Keratinocyte (primary cell): ENCODE measurements around the gene HAT1. TPM values are rescaled to one million over a fixed set of nuclear protein-coding genes. Genes with fewer than 3 reads are reported as not detected.

Experiments
- DNase-seq: peaks from one replicate; pipeline ENCODE4 v3.0.0-alpha.2; 2011; ENCODE audit warnings: low read depth, missing footprints, low spot score
- FAIRE-seq: peaks from 2 replicates; lab custom pipeline; 2011; peaks lifted over from hg19 to GRCh38; lab: Jason Lieb, UNC
- H2AFZ ChIP-seq: 2 replicates; pipeline ENCODE4 v1.6.0; 2012; ENCODE audit warnings: low read length, control low read depth, inconsistent platforms; ENCODE audit not compliant: control insufficient read depth
- H3K27ac ChIP-seq: 2 replicates; pipeline ENCODE4 v1.5.1; 2011; ENCODE audit warnings: low read length; ENCODE audit not compliant: control insufficient read depth, insufficient read depth
- H3K27me3 ChIP-seq: 3 replicates; pipeline ENCODE4 v1.6.0; 2011; ENCODE audit warnings: low read length; ENCODE audit not compliant: control insufficient read depth, insufficient read depth; ENCODE audit errors: extremely low read depth
- H3K36me3 ChIP-seq, 2 experiments: 2 replicates in 1 of 2; 3 replicates in 1 of 2; pipeline ENCODE4 v1.5.1; 2011; ENCODE audit warnings: low read length in 2 of 2, mild to moderate bottlenecking in 1 of 2; ENCODE audit not compliant: control insufficient read depth in 2 of 2, insufficient read depth in 2 of 2; ENCODE audit errors: extremely low read depth in 1 of 2
- H3K4me1 ChIP-seq: 3 replicates; pipeline ENCODE4 v1.5.1; 2011; ENCODE audit warnings: low read length; ENCODE audit not compliant: control insufficient read depth, insufficient read depth; ENCODE audit errors: extremely low read depth
- H3K4me2 ChIP-seq: 3 replicates; pipeline ENCODE4 v1.6.0; 2011; ENCODE audit warnings: low read depth, low read length; ENCODE audit not compliant: control insufficient read depth, insufficient read depth; ENCODE audit errors: extremely low read depth
- H3K4me3 ChIP-seq, 3 experiments: fragments of 200-600 bp in 1 of 3; sonication (generic) in 1 of 3; 2 replicates in 2 of 3; 3 replicates in 1 of 3; pipeline ENCODE4 v1.5.1; 2011 to 2016; ENCODE audit warnings: low read length in 3 of 3, mild to moderate bottlenecking in 3 of 3, control low read depth in 2 of 3, inconsistent platforms in 1 of 3, low read depth in 1 of 3, mixed read lengths in 1 of 3, mixed run types in 1 of 3, moderate library complexity in 1 of 3; ENCODE audit not compliant: control insufficient read depth in 2 of 3, insufficient read depth in 2 of 3; ENCODE audit errors: extremely low read depth in 1 of 3
- H3K79me2 ChIP-seq: 2 replicates; pipeline ENCODE4 v1.6.0; 2012; ENCODE audit warnings: low read length; ENCODE audit not compliant: control insufficient read depth, insufficient read depth
- H3K9ac ChIP-seq: 3 replicates; pipeline ENCODE4 v1.6.0; 2011; ENCODE audit warnings: low read length; ENCODE audit not compliant: control insufficient read depth, insufficient read depth; ENCODE audit errors: extremely low read depth
- H3K9me1 ChIP-seq: 3 replicates; pipeline ENCODE4 v1.6.0; 2011; ENCODE audit warnings: low read length; ENCODE audit not compliant: control insufficient read depth, insufficient read depth; ENCODE audit errors: extremely low read depth
- H3K9me3 ChIP-seq: 2 replicates; pipeline ENCODE4 v1.5.1; 2012; ENCODE audit warnings: low read depth, low read length; ENCODE audit not compliant: control insufficient read depth
- H4K20me1 ChIP-seq: 3 replicates; pipeline ENCODE4 v1.6.0; 2011; ENCODE audit warnings: low read length; ENCODE audit not compliant: control insufficient read depth, insufficient read depth; ENCODE audit errors: extremely low read depth
- EZH2 ChIP-seq: IDR thresholded peaks from one replicate; pipeline ENCODE4 v1.6.1; 2012; ENCODE audit warnings: inconsistent platforms, mild to moderate bottlenecking, low read length, moderate library complexity
- dilution Hi-C: fragments of 300-500 bp; cut with MboI; formaldehyde crosslinking; loops from one replicate; pipeline ENCODE4 v1.7.0; 2020; ENCODE audit warnings: low sequenced_read_pairs; ENCODE audit not compliant: extremely low pct_ligation_motif_present
- polyA plus RNA-seq, 5 experiments: library from polyadenylated mRNA; depleted of rRNA in 3 of 5; stranded (reverse) in 3 of 5; stranded (forward) in 1 of 5; unstranded in 1 of 5; fragments of >200 nt; gene quantifications; 1 replicate in 1 of 5; 2 replicates in 3 of 5; 3 replicates in 1 of 5; pipeline versions ENCODE4 v1.2.1 to v1.2.3, GENCODE V29; 2011 to 2012; ENCODE audit warnings: missing spikeins in 2 of 5, low read depth in 1 of 5, low replicate concordance in 1 of 5
- TF ChIP-seq, protein P1 (sequence below), 3 experiments: IDR thresholded peaks in 1 of 3; conservative IDR thresholded peaks in 1 of 3; optimal IDR thresholded peaks in 1 of 3; 2 replicates in 2 of 3; 3 replicates in 1 of 3; pipeline versions ENCODE3 to v1.5.1; 2011; ENCODE audit warnings: low read length in 3 of 3, mild to moderate bottlenecking in 3 of 3, moderate library complexity in 2 of 3, control low read depth in 1 of 3, inconsistent platforms in 1 of 3; ENCODE audit not compliant: insufficient read depth in 2 of 3; ENCODE audit errors: extremely low read depth in 1 of 3

HAT1 gene
- polyA plus RNA-seq, 1 donor (not counting 4 experiments of a cell fraction or from before 2014, with no cell fraction given): 91.2 TPM

DNA sequence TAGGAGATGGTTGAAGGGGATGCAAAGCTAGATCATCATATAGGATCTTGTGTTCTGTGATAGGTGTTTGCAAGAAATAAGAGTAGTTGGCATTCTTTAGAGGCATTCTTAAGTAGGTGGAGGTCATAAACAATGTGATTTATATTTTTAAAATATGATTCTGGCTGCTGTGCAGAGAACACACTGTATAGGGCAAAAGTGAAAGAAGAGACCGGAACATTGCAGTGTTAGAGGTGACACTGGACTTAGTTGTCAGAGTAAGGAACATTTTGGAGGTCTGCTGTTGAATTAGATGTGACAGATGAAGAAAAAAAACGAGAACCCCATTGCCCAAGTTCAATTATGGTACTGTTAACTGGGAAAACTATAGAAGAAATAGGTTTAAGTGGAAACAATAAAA is 37.7 kb downstream of the HAT1 start:
- Histone ChIP-seq H3K9me3 (no peaks in the 10 kb centered on the region), H3K4me3 (no peak overlapping the region), H3K27me3 (no peaks in the 10 kb centered on the region), H2AFZ (no peak overlapping the region), H3K79me2 (peaks cover 3% of the 10 kb centered on the region), H4K20me1 (no peaks in the 10 kb centered on the region), H3K36me3 (peaks cover 1 to 6% of the 10 kb centered on the region in 2 experiments), H3K4me2 (no peak overlapping the region), H3K9ac (no peak overlapping the region), H3K9me1 (no peaks in the 10 kb centered on the region), H3K4me1 (peaks cover under 1% of the 10 kb centered on the region), H3K27ac (no peak overlapping the region)
- no peak for TF ChIP-seq EZH2
- TF ChIP-seq, protein P1, sequence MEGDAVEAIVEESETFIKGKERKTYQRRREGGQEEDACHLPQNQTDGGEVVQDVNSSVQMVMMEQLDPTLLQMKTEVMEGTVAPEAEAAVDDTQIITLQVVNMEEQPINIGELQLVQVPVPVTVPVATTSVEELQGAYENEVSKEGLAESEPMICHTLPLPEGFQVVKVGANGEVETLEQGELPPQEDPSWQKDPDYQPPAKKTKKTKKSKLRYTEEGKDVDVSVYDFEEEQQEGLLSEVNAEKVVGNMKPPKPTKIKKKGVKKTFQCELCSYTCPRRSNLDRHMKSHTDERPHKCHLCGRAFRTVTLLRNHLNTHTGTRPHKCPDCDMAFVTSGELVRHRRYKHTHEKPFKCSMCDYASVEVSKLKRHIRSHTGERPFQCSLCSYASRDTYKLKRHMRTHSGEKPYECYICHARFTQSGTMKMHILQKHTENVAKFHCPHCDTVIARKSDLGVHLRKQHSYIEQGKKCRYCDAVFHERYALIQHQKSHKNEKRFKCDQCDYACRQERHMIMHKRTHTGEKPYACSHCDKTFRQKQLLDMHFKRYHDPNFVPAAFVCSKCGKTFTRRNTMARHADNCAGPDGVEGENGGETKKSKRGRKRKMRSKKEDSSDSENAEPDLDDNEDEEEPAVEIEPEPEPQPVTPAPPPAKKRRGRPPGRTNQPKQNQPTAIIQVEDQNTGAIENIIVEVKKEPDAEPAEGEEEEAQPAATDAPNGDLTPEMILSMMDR (optimal IDR thresholded peaks at IDR 0.05 in 1 of 3, IDR thresholded peaks at IDR 0.05 in 1 of 3, conservative IDR thresholded peaks at IDR 0.05 in 1 of 3; ENCODE audit: extremely low read depth in 1 of 3, insufficient read depth in 2 of 3, low read length in 3 of 3): no peak
- dilution Hi-C loops: no loop called here
- no peak for DNase-seq
- FAIRE-seq: no peak

DNA sequence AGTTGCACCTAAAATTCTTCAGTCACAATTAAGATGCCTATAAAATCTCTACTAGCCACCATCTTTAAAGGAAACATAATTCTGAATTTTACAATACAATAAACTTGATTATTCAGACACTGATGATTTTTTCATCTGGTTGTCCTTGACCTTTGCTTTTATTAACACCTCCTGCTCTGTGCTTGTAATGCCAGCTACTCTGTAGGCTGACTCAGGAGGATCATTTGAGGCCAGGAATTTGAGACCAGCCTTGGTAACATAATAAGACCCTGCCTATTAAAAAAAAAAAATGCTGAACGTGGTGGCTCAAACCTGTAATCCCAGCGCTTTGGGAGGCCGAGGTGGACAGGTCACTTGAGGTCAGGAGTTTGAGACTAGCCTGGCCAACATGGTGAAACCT is 38.3 kb downstream of the HAT1 start:
- Histone ChIP-seq H3K9ac (no peak overlapping the region), H3K4me1 (no peaks in the 10 kb centered on the region), H3K4me2 (no peak overlapping the region), H3K27ac (no peak overlapping the region), H3K4me3 (no peak overlapping the region), H3K9me3 (no peaks in the 10 kb centered on the region), H3K9me1 (no peaks in the 10 kb centered on the region), H4K20me1 (no peaks in the 10 kb centered on the region), H3K79me2 (peaks cover 3% of the 10 kb centered on the region), H2AFZ (no peak overlapping the region), H3K36me3 (peaks cover 1 to 6% of the 10 kb centered on the region in 2 experiments), H3K27me3 (no peaks in the 10 kb centered on the region)
- DNase-seq (no peak), FAIRE-seq (no peak)
- dilution Hi-C loops: no loop called here
- TF ChIP-seq, protein P1 (optimal IDR thresholded peaks at IDR 0.05 in 1 of 3, IDR thresholded peaks at IDR 0.05 in 1 of 3, conservative IDR thresholded peaks at IDR 0.05 in 1 of 3; ENCODE audit: extremely low read depth in 1 of 3, insufficient read depth in 2 of 3, low read length in 3 of 3): no peak
- no peak for TF ChIP-seq EZH2
